SK-N-DZ (cell line): ENCODE measurements around the gene COQ8A.
A peak's percentile ranks its signal among the peaks of the same experiment; 100 is the strongest.

ENCODE experiments used
- DNase-seq: peaks from one replicate; pipeline ENCODE4 v3.0.0-alpha.2; 2015; ENCODE audit warnings: low spot score

Gene COQ8A

DNA sequence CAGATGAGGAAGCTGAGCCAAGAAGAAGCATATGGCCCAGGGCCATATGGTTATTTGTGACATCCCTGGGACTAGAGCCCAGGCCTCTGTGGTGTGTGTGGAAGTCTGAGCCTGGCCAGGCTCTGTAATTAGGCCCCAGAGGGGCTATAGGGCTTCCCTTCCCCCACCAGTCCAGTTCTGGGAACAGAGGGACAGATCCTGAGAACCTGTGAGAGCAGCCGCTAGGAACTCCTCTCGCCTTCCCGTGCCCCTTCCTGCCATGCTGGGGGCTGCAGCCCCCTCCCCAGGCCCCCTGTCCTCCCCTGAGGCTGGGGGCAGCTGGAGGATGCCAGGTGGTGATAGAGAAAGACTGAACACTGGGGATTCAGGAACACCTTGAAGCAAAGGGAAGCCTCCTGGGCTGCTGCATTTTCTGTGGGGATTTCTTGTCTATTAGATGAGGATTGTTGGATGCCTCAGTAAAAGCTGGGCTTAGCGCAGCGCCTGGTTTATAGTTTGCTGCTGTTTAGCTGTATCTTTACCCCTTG, 33.3 kb downstream of the COQ8A start:
- DNase-seq = peak; percentile 61

GRCh38 chr1:226973898-226974543, 33.9 kb downstream of the COQ8A start:
- DNase-seq = no peak

GRCh38 chr1:226974544-226975258, 34.6 kb downstream of the COQ8A start:
- no peak for DNase-seq

- DNase-seq = no peak
Measured at GRCh38 chr1:226975259-226976250, 35.5 kb downstream of the COQ8A start.

GRCh38 chr1:226976276-226976977, 36.3 kb downstream of the COQ8A start:
- no peak for DNase-seq

GRCh38 chr1:226976978-226977642, 37.0 kb downstream of the COQ8A start:
- DNase-seq = no peak

DNA sequence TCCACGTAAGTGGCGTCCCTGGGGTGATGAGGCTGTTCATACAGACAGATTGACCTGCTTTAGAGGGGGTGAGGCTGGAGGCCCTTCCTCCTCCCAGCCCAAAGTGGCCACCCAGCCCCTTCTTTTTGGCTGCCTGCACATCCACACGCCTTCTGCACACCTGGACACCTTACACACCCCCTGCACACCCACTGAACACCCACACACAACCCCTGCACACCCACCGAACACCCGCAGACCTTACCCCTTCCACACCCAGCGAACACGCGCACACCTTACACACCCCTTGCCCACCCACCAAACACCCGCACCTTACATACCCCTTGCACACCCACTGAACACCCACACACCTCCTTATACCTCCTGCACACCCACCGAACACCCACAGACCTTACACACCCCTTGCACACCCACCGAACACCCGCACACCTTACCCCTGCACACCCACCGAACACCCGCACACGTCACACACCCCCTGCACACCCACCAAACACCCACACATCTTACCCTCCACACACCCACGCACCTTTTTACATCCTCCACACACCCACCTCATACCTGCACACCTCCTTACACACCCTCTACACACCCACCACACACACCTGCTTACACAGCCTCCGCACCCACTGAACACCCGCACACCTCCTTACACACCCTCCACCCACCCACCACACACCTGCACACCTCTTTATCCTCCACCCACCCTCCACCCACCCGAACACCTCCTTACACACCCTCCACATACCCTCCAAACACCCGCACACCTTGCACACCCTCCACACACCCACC, 37.7 kb downstream of the COQ8A start:
- no peak for DNase-seq

DNA sequence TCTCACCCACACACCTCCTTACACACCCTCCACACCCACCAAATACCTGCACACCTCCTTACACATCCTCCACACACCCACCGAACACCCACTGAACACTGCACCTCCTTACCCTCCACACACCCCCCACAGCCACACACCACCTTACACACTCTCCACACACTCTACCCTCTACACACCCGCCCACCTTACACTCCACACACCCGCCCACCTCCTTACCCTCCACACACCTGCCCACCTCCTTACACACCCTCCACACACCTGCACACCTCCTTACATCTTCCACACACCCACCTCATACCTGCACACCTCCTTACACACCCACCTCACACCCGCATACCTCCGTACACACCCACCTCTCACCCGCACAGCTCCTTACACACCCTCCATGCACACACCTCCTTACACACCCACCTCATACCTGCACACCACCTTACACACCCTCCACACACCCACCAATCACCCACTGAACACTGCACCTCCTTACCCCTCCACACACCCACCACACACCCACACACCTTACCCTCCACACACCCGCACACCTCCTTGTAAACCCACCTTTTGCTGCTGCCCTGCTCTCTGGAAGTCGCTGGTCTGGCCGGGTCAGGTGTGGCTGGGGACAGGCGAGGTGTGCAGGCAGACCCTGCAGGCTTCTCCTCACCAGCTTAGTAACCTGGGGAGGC, 38.5 kb downstream of the COQ8A start:
- no peak for DNase-seq

DNA sequence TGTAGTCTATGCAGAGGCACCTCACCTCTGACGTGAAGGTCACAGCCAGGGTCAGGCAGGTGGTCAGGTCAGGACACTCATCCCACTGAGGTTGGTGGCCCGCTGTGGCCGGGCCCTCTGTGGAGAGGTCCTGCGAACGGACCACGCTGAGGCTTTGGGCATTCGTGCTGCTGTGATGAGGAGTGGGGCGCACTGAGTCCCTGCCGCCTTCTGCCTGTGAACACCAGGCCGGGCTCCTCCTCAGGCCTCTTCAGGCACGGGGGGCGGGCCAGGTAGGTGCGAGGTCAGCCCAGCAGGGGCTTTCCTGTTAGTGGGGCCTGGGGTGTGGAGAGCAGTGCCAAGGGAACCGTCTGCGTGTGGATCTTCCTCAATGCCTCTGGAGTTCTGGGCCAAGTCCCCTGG, 39.0 kb downstream of the COQ8A start:
- no peak for DNase-seq

GRCh38 chr1:226979517-226980121, 39.5 kb downstream of the COQ8A start:
- DNase-seq = no peak

- DNase-seq = no peak
Measured at GRCh38 chr1:226980122-226980560, 40.0 kb downstream of the COQ8A start.

DNA sequence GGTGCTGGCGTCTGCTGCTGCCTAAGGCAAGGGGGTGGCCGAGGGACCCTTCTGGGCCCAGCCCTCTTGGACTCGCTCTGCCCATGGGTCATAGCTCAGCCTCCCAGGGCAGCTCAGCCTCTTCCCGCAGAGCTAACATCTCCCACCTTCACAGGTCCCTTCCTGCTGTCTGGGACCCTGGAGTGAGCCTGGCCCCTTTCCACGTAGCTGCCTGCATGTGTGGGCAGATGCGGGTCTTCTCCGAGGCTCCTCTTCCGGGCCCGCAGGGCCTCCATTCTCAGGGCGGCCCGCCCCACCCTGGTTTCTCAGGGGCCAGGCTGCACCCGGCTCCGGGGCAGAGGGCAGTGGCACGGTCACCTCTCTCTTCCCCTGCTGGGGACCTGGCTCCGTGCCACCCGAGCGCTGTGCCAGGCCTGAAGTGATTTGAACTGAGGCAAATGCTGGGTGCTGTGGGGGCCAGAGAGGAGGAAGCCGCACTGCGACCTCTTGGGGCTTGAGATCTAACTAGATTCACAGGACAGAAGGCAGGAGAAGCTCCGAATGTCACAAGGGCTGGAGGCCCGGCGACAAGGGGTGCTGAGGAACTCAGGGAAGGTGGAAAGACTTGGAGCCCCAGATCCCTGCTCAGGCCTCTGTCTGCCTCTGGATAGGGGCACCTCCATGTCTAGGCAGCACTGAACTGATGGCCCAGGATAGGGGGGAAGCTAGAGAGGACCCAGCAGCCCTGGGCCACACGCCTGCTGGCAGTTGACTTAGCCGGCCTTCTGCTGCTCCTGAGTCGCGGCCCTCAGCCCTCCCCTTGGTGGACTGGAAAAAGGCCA, 40.7 kb downstream of the COQ8A start:
- no peak for DNase-seq

DNA sequence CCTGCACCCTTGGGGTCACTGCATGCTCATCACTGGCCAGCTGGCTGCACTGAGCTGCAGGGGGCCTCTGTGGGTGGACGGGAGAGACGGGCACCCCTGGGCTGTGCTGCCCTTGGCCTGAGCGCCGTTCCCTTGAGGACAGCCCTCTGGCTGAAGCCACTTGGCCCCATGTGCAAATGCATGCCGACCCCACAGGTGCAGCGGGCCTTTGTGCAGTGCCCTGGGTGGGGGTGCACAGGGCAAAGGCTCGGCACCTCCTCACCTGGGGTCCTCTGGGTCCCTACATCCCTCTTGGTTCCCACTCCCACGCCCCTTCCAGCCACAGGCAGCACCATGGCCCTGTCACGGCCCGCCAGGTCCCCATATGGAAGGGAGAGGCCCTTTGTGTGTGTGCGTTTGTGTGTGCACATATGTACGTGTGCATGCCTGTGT, 41.3 kb downstream of the COQ8A start:
- DNase-seq = no peak

- no peak for DNase-seq
Measured at GRCh38 chr1:226981838-226982237, 41.7 kb downstream of the COQ8A start.

- DNase-seq = no peak
Measured at GRCh38 chr1:226982451-226983177, 42.5 kb downstream of the COQ8A start.

- no peak for DNase-seq
Measured at GRCh38 chr1:226983247-226983991, 43.3 kb downstream of the COQ8A start.
